Measurements from ENCODE around the gene SMG9. TPM values are rescaled to one million over a fixed set of nuclear protein-coding genes. Genes with fewer than 3 reads are reported as not detected.

SMG9 gene
- total and polyA plus RNA-seq, 12 donors, result 10.0 to 30.4 (median 13.4) TPM

DNA sequence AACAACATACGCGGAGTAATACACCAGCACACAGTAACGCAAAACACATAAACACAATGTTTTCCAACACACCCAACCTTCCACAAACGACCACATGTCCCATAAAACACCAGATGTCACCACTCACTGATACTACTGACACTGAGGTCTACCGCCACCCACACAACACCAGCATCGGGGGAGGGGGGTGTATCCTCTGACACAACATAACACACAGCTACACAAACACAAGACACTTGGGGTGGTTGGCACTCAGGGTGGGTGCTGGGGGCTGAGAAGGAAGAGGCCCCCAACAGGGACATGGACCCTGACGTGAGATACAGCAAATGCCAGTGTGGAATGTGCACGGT is 27.5 kb upstream of the SMG9 start:
- no peaks in the 10 kb centered on the region for H3K36me3 ChIP-seq
- DNase-seq (no peak), ATAC-seq (no peak)
- intact Hi-C loops (cut with DNase I), result loop anchor here in 5 of 10 donors (2.0 to 10.0 kb wide), 5 partner anchors 35 to 237 kb away; partner anchors contain the start of gene PLAUR (in 1 of the 5)
- H3K27ac ChIP-seq, result peak overlapping the region in 1 of 10 donors; percentile 13
- H3K9me3 ChIP-seq, result no peaks in the 10 kb centered on the region
- peaks cover 0 to 35% (median 18%) of the 10 kb centered on the region in 7 donors for H3K27me3 ChIP-seq
- TF ChIP-seq, protein P1, sequence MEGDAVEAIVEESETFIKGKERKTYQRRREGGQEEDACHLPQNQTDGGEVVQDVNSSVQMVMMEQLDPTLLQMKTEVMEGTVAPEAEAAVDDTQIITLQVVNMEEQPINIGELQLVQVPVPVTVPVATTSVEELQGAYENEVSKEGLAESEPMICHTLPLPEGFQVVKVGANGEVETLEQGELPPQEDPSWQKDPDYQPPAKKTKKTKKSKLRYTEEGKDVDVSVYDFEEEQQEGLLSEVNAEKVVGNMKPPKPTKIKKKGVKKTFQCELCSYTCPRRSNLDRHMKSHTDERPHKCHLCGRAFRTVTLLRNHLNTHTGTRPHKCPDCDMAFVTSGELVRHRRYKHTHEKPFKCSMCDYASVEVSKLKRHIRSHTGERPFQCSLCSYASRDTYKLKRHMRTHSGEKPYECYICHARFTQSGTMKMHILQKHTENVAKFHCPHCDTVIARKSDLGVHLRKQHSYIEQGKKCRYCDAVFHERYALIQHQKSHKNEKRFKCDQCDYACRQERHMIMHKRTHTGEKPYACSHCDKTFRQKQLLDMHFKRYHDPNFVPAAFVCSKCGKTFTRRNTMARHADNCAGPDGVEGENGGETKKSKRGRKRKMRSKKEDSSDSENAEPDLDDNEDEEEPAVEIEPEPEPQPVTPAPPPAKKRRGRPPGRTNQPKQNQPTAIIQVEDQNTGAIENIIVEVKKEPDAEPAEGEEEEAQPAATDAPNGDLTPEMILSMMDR (IDR thresholded peaks at IDR 0.05), result no peak
- H3K4me1 ChIP-seq, result peaks cover 0 to 53% (median 4%) of the 10 kb centered on the region in 9 donors
- H3K4me3 ChIP-seq, result no peak overlapping the region
- WGBS, 2 donors, result 56 to 61% methylated on average over 8 of the region's 8 CpGs

DNA sequence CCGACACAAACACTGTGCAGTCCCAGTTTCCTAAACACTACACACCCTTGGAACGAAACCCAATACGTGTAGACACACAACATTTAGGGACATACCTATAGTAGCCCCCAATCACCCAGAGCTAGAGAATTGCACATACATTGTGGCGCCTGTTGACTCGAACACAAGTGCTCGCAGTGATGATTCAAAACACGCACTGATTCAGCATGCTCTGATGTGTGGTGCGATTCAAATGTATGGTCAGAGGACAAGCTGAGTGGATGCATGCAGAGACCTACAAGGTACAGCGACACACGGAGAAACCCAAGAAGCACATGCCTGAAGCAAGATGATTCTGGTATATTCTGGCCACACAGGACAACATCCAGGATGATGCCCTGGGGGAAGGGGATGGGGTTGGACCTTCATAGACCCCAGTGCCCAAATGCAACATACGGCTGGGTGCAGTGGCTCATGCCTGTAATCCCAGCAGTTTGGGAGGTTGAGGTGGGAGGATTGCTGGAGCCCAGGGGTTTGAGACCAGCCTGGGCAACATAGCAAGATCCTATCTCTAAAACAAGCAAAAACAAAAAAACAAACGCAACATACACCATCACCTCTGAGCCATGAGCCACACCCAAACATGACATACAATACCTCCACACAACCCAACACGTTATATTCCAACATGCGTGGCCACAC is 27.0 kb upstream of the SMG9 start:
- 89 to 90% methylated on average over 14 of the region's 14 CpGs for WGBS, 2 donors

DNA sequence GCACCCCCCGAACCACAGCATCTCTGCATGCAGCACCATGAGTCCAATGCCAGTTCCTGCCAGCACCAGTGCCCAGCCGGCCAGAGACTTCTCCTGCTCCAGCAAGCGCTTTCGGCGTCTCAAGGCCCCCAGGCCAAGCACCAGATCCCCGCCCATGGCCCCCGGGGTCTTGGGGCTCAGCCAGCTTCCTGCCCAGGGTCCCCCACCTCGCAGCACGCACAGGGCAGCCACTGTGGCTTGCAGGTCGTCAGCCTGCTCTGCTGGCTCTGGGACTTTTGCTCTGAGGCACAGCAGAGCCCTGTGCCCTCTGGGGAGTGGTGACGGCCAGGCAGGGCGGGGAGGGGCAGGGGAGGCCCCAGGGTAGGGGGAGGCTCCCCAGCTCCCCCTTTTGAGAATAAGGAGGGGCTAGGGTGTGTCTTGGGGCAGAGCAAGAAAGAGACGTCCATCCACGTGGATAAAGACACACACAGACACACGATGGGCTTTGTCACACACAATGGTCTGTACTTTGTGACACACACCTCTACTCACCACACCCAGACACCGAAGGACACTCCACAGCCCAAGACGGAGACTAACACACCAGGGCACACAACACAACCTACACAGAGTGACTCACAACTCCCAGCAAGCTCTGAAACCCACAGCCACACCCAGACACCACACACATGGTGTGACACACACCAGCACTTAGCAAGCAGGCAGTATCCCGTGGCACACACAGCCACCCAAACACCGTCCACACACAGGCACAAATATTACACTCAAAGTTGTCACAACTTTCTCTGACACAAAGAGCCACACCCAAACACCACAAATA is 26.2 kb upstream of the SMG9 start, which contains the start of gene KCNN4:
Gene KCNN4, minus strand, starts transcription at position 268 of the 820 bp plus-strand sequence. Its CDS starts 112 bp downstream, at position 156.
- DNase-seq (no peak), ATAC-seq (no peak)
- WGBS, 2 donors, result 33 to 35% methylated on average over 19 of the region's 19 CpGs
- intact Hi-C loops (cut with DNase I), result loop anchor here in 4 of 10 donors (5.0 to 10.0 kb wide), 4 partner anchors 34 to 236 kb away; partner anchors contain the start of gene PLAUR (in 1 of the 4)
- H3K36me3 ChIP-seq, result no peaks in the 10 kb centered on the region
- peaks cover 0 to 62% (median 4%) of the 10 kb centered on the region in 9 donors for H3K4me1 ChIP-seq
- H3K4me3 ChIP-seq, result peak within 1 kb of the TSS in 1 of 10 donors; percentile 45
- H3K27me3 ChIP-seq, result peaks cover 0 to 35% (median 18%) of the 10 kb centered on the region in 7 donors
- H3K9me3 ChIP-seq, result no peaks in the 10 kb centered on the region
- peak within 1 kb of the TSS in 1 of 10 donors; percentile 74 for H3K27ac ChIP-seq
- TF ChIP-seq, protein P1 (IDR thresholded peaks at IDR 0.05), result no peak

More for the DNA sequence above, 27.0 kb upstream of the SMG9 start:
- peaks cover 0 to 35% (median 18%) of the 10 kb centered on the region in 7 donors for H3K27me3 ChIP-seq
- no peak overlapping the region for H3K4me3 ChIP-seq
- DNase-seq (no peak), ATAC-seq (no peak)
- intact Hi-C loops (cut with DNase I), result loop anchor here in 5 of 10 donors (2.0 to 10.0 kb wide), 5 partner anchors 34 to 237 kb away; partner anchors contain the start of gene PLAUR (in 1 of the 5)
- peaks cover 0 to 56% (median 4%) of the 10 kb centered on the region in 9 donors for H3K4me1 ChIP-seq
- TF ChIP-seq, protein P1 (IDR thresholded peaks at IDR 0.05), result no peak
- no peaks in the 10 kb centered on the region for H3K9me3 ChIP-seq
- no peaks in the 10 kb centered on the region for H3K36me3 ChIP-seq
- no peak overlapping the region for H3K27ac ChIP-seq

DNA sequence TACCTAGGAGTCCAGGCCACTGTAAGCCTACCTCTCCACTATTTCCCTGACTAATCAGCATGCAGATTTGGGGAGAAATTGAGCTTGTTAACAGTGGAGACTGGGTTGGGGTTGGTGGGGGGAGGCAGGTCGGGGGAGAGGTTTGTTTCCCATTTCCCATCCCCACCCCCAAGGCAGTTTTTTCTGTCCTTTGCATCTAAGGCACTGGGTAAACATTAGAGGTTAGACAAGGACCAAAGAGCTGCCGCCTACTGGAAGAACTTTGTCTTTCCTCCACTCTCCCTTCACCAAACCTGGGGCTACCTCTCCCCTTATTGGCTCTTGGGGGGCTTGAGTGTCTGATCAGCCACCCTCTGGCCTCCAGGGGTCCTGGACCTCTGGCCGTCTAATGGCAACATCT is 25.1 kb upstream of the SMG9 start:
- peak overlapping the region in 1 of 10 donors; percentile 74 for H3K27ac ChIP-seq
- intact Hi-C loops (cut with DNase I), result loop anchor here in 4 of 10 donors (5.0 to 10.0 kb wide), 4 partner anchors 33 to 235 kb away; partner anchors contain the start of gene PLAUR (in 1 of the 4)

More for the DNA sequence above, 25.1 kb upstream of the SMG9 start:
- peaks cover 0 to 35% (median 18%) of the 10 kb centered on the region in 7 donors for H3K27me3 ChIP-seq
- DNase-seq, result no peak
- peaks cover 0 to 60% (median 7%) of the 10 kb centered on the region in 9 donors for H3K4me1 ChIP-seq
- H3K4me3 ChIP-seq, result peak overlapping the region in 2 of 10 donors; percentile 2 to 41
- no peaks in the 10 kb centered on the region for H3K9me3 ChIP-seq
- TF ChIP-seq, protein P1 (IDR thresholded peaks at IDR 0.05), result peak in 1 of 9 donors; percentile 12
- no peaks in the 10 kb centered on the region for H3K36me3 ChIP-seq
- WGBS, 2 donors, result 38 to 46% methylated on average over 3 of the region's 3 CpGs
- ATAC-seq, result no peak
